Spleen (tissue), 7 donors: Measurements from ENCODE around the gene ST7.

Source experiments
- POLR2A ChIP-seq, 3 donors: fragments of 450-650 bp; IDR thresholded peaks; one replicate each; pipeline ENCODE4 v1.5.1; 2017; ENCODE audit warnings: antibody characterized with exemption in 3 of 3, mild to moderate bottlenecking in 1 of 3
- POLR2AphosphoS5 ChIP-seq, 3 donors: sonication (generic); formaldehyde crosslinking; IDR thresholded peaks; one replicate each; pipeline ENCODE4 v1.5.1; 2017; ENCODE audit warnings: antibody characterized with exemption in 3 of 3
- TF ChIP-seq, protein P1 (sequence below), 11 experiments: fragments of 200-600 bp in 7 of 11; fragments of 450-650 bp in 4 of 11; sonication (generic) in 4 of 11; IDR thresholded peaks in 8 of 11; conservative IDR thresholded peaks in 3 of 11; 1 replicate in 7 of 11; 2 replicates in 4 of 11; pipeline versions ENCODE4 v1.4.0 to v1.8.0; 2016 to 2021; ENCODE audit warnings: antibody characterized with exemption in 11 of 11, inconsistent platforms in 4 of 11, mild to moderate bottlenecking in 1 of 11
- donor health status: DM: no; HTN: no; CAD: no; lungs with moderate emphysema.
- donor health status: DM: no; HTN: no; CAD: no.
- donor health status: DM: no; HTN: no; CAD: no.

DNA sequence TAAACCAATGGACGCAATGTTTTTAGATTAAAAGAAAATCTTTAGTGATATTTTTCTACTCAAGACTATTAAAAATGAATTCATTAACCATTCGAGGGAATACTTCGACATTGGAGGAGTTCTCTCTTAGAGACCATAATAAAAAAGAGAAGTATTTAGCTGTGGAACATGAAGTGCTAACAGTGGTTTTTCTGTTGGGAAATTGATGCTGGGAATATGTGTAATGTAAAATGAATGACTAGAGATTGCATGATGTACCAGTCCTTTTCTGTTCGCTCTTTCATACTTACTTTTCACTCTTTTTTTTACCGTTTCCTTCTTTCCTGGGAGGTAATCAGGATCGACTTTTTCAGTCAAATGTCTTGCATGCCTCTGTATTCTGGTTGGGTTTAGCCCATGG lies 41.3 kb downstream of the ST7 start:
- TF ChIP-seq, protein P1, sequence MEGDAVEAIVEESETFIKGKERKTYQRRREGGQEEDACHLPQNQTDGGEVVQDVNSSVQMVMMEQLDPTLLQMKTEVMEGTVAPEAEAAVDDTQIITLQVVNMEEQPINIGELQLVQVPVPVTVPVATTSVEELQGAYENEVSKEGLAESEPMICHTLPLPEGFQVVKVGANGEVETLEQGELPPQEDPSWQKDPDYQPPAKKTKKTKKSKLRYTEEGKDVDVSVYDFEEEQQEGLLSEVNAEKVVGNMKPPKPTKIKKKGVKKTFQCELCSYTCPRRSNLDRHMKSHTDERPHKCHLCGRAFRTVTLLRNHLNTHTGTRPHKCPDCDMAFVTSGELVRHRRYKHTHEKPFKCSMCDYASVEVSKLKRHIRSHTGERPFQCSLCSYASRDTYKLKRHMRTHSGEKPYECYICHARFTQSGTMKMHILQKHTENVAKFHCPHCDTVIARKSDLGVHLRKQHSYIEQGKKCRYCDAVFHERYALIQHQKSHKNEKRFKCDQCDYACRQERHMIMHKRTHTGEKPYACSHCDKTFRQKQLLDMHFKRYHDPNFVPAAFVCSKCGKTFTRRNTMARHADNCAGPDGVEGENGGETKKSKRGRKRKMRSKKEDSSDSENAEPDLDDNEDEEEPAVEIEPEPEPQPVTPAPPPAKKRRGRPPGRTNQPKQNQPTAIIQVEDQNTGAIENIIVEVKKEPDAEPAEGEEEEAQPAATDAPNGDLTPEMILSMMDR (IDR thresholded peaks at IDR 0.05 in 8 of 11, conservative IDR thresholded peaks at IDR 0.05 in 3 of 11) = no peak
- TF ChIP-seq POLR2A (IDR thresholded peaks at IDR 0.05) (no peak), POLR2AphosphoS5 (IDR thresholded peaks at IDR 0.05) (no peak)
